ENCODE results near the gene APOL6.

Gene APOL6

DNA sequence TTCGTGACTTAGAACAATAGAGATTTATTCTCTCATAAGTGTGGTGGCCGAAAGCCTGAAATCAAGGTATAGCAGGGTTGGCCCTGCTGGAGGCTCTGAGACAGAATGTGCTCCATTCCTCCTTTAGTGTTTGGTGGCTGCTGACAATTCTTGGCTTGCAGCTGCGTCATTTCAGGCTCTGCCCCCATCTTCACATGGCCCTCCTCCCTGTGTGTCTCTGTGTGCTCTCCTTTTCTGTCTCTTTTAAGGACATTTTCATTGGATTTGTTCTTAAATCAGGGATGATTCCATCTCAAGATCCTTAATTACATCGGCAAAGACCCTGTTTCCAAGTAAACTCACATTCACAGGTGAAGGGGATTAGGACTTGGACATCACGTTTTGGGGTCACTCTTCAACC lies 10.2 kb upstream of the APOL6 start:
- H3K27ac Mint-ChIP-seq, result peak overlapping the region; percentile 34
- peaks cover 34% of the 10 kb centered on the region for H3K4me1 Mint-ChIP-seq
- H3K9me3 Mint-ChIP-seq, result peaks cover 4% of the 10 kb centered on the region
- no peaks in the 10 kb centered on the region for H3K36me3 Mint-ChIP-seq (ENCODE audit: low read depth)
- no peak overlapping the region for H3K4me3 Mint-ChIP-seq
- TF ChIP-seq, protein P1, sequence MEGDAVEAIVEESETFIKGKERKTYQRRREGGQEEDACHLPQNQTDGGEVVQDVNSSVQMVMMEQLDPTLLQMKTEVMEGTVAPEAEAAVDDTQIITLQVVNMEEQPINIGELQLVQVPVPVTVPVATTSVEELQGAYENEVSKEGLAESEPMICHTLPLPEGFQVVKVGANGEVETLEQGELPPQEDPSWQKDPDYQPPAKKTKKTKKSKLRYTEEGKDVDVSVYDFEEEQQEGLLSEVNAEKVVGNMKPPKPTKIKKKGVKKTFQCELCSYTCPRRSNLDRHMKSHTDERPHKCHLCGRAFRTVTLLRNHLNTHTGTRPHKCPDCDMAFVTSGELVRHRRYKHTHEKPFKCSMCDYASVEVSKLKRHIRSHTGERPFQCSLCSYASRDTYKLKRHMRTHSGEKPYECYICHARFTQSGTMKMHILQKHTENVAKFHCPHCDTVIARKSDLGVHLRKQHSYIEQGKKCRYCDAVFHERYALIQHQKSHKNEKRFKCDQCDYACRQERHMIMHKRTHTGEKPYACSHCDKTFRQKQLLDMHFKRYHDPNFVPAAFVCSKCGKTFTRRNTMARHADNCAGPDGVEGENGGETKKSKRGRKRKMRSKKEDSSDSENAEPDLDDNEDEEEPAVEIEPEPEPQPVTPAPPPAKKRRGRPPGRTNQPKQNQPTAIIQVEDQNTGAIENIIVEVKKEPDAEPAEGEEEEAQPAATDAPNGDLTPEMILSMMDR (IDR thresholded peaks at IDR 0.05), result no peak
- H3K27me3 Mint-ChIP-seq (ENCODE audit: low read depth, poor library complexity), result peaks cover 19% of the 10 kb centered on the region
- no peak for DNase-seq

DNA sequence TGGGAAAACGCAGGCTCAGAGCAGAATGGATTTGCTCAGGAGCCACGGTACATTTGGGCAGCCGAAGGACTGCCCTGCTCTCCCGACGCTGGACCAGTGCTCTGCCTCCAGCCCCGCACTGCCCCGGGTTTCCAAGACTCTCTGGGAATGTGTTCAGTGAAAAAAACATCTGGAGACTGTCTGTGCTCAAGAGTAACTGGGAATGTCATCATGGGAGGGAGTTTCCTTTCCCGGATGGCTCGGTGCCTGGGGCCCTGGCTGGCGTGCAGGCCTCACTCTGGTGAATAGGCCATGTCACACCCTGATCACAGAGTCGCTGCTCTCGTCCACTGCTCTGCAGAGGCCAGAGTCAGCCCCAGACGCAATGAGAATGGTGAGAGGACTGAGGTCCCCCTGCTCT lies 9.8 kb upstream of the APOL6 start:
- TF ChIP-seq, protein P1 (IDR thresholded peaks at IDR 0.05), result no peak
- H3K4me3 Mint-ChIP-seq, result no peak overlapping the region
- H3K9me3 Mint-ChIP-seq, result peaks cover 2% of the 10 kb centered on the region
- no peak for DNase-seq
- peaks cover 30% of the 10 kb centered on the region for H3K4me1 Mint-ChIP-seq
- H3K27me3 Mint-ChIP-seq (ENCODE audit: low read depth, poor library complexity), result peaks cover 19% of the 10 kb centered on the region
- peak overlapping the region; percentile 69 for H3K27ac Mint-ChIP-seq
- H3K36me3 Mint-ChIP-seq (ENCODE audit: low read depth), result no peaks in the 10 kb centered on the region

DNA sequence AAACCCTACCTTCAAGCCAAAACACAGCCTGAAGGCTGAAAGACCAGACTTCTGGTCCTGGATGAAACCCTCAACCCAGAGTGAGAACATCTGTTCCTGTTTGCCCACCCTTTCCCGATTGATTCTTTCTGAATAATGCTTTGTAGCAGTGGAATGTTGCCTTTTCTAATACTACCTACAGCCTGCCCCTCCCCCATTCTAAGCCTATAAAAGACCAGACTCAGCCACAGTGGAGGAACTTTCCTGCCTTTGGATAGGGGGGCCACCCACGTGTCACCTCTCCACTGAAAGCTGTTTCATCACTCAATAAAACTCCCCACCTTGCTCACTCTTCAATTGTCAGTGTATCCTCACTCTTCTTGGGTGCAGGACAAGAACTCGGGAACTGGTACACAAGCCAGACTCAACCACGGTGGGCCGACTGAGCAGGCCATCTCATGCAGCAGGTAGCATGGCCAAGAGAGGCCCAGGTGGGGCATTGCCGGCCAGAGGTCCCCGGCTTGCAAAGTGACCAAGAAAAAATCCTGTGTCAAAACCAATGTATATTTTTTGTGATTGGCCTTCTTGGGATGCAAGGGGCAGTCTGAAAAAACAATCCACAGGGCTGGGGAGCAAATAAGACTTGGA lies 6.6 kb upstream of the APOL6 start:
- H3K9me3 Mint-ChIP-seq, result no peaks in the 10 kb centered on the region
- DNase-seq, result no peak
- H3K27me3 Mint-ChIP-seq (ENCODE audit: low read depth, poor library complexity), result peaks cover 19% of the 10 kb centered on the region
- H3K4me3 Mint-ChIP-seq, result no peak overlapping the region
- H3K27ac Mint-ChIP-seq, result no peak overlapping the region
- peaks cover 28% of the 10 kb centered on the region for H3K4me1 Mint-ChIP-seq
- TF ChIP-seq, protein P1 (IDR thresholded peaks at IDR 0.05), result no peak
- H3K36me3 Mint-ChIP-seq (ENCODE audit: low read depth), result no peaks in the 10 kb centered on the region

DNA sequence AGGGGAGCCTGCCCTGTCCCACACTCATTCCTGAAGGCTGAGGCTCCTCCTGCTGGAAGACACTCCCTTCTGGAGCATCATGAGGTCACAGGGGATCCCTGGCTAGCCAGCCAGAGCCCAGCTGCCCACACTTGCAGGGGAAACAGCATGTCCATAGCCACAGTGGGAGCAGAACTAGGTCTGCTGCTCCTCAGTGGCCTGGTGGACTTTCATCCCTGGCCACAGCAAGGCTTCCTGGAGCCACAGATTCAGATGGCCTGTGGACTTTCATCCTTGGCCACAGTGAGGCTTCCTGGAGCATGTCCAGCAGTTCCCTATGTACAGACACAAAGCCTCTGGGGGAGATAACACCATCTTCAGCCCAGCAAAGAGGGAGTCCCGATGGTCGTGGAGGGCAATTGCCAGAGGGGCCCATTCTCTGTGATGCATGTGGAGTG lies 5.9 kb upstream of the APOL6 start:
- Mint-ChIP-seq H3K27ac (no peak overlapping the region), H3K4me3 (no peak overlapping the region), H3K4me1 (peaks cover 27% of the 10 kb centered on the region), H3K27me3 (ENCODE audit: low read depth, poor library complexity) (peaks cover 16% of the 10 kb centered on the region), H3K36me3 (ENCODE audit: low read depth) (no peaks in the 10 kb centered on the region), H3K9me3 (no peaks in the 10 kb centered on the region)
- TF ChIP-seq, protein P1 (IDR thresholded peaks at IDR 0.05), result no peak
- DNase-seq, result no peak

DNA sequence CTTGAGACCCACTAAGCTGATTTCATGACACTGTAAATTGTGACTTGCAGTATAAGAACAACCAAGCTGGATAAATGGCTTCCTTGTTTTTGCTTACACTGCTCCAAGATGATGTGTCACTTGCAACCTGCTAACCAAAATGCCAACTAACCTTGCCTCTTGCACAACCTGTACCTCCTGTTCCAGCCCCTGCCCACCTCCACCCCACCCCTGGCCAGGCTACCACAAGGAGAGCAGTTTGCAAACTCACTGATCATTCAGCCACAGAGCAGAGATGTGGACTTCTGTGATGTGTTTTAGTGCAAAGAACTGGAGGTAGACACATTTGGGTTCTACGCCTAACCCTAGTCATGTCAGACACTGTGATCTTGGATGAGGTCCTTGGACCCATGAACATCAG lies 4.3 kb upstream of the APOL6 start:
- Mint-ChIP-seq H3K9me3 (no peaks in the 10 kb centered on the region), H3K27me3 (ENCODE audit: low read depth, poor library complexity) (peaks cover 9% of the 10 kb centered on the region), H3K36me3 (ENCODE audit: low read depth) (no peaks in the 10 kb centered on the region), H3K27ac (no peak overlapping the region), H3K4me1 (peaks cover 23% of the 10 kb centered on the region), H3K4me3 (no peak overlapping the region)
- DNase-seq, result no peak
- TF ChIP-seq, protein P1 (IDR thresholded peaks at IDR 0.05), result no peak

DNA sequence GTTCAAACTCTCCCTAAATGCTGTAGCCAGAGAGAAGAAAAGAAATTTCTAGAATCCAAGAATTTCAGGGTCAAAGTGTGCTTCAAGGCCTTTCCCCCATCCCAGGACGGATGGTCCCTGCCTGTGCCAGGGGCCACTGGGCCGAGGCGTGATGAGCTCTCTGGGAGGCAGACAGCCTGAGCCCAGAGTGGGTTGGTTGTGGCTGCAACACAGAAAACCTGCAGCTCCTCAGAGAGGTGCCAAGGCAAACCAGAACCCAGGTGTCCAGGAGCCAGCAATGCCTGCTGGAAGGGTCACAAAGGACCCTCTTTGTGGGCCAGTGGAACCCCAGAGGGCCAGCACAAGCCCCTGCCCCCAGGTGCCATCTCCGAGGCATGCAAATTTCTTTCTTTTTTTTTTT lies 2.6 kb upstream of the APOL6 start:
- TF ChIP-seq, protein P1 (IDR thresholded peaks at IDR 0.05), result no peak
- Mint-ChIP-seq H3K4me3 (no peak overlapping the region), H3K36me3 (ENCODE audit: low read depth) (no peaks in the 10 kb centered on the region), H3K27me3 (ENCODE audit: low read depth, poor library complexity) (peaks cover 6% of the 10 kb centered on the region), H3K27ac (no peak overlapping the region), H3K9me3 (no peaks in the 10 kb centered on the region), H3K4me1 (peaks cover 25% of the 10 kb centered on the region)
- DNase-seq, result no peak
